NCI-H2196 treated with DMSO at 0.1 percent for 48 hours (cell line): ENCODE measurements around the gene TEX44.
"Not testable (repeated sequence)": the region's sequence is repeated elsewhere in the genome, so short reads cannot be mapped to it uniquely, and the experiment has no call there.

Source experiments
- DNase-seq: peaks from one replicate; lab custom pipeline; 2025; ENCODE audit not compliant: unreplicated experiment; lab: John Stamatoyannopoulos, UW

TEX44 gene

GRCh38 chr2:231570915-231571314 is 21.7 kb upstream of the TEX44 start:
- DNase-seq: not testable (repeated sequence)

GRCh38 chr2:231571661-231572191 is 20.9 kb upstream of the TEX44 start:
- DNase-seq: no peak

- DNase-seq: no peak
Observed at GRCh38 chr2:231573096-231573495, 19.6 kb upstream of the TEX44 start.

GRCh38 chr2:231573698-231574421 is 18.8 kb upstream of the TEX44 start:
- no peak for DNase-seq

GRCh38 chr2:231575612-231576256 is 16.9 kb upstream of the TEX44 start:
- DNase-seq: no peak

GRCh38 chr2:231576465-231576864 is 16.2 kb upstream of the TEX44 start:
- no peak for DNase-seq

GRCh38 chr2:231578655-231579054 is 14.0 kb upstream of the TEX44 start:
- not testable (repeated sequence) for DNase-seq

- DNase-seq: no peak
Observed at GRCh38 chr2:231579560-231579959, 13.1 kb upstream of the TEX44 start.

- DNase-seq: no peak
Observed at GRCh38 chr2:231581328-231581727, 11.3 kb upstream of the TEX44 start.

GRCh38 chr2:231583982-231584381 is 8.7 kb upstream of the TEX44 start:
- DNase-seq: no peak

GRCh38 chr2:231587744-231588143 is 4.9 kb upstream of the TEX44 start:
- not testable (repeated sequence) for DNase-seq

- no peak for DNase-seq
Observed at GRCh38 chr2:231589656-231590055, 3.0 kb upstream of the TEX44 start.

- DNase-seq: peak; percentile 46
Observed at GRCh38 chr2:231590614-231591013, 2.0 kb upstream of the TEX44 start.

GRCh38 chr2:231593666-231594065 is 1.0 kb downstream of the TEX44 start:
- DNase-seq: no peak

- no peak for DNase-seq
Observed at GRCh38 chr2:231597014-231597611, 4.4 kb downstream of the TEX44 start.

- no peak for DNase-seq
Observed at GRCh38 chr2:231597627-231598026, 5.0 kb downstream of the TEX44 start.

GRCh38 chr2:231600619-231601355 is 8.1 kb downstream of the TEX44 start:
- DNase-seq: no peak

GRCh38 chr2:231601356-231602229 is 8.9 kb downstream of the TEX44 start:
- peak; percentile 50 for DNase-seq

- no peak for DNase-seq
Observed at GRCh38 chr2:231602859-231603467, 10.3 kb downstream of the TEX44 start.

GRCh38 chr2:231604101-231604684 is 11.5 kb downstream of the TEX44 start:
- DNase-seq: peak; percentile 41
